Activated gamma-delta T cell treated with Interleukin-2 at 50 U/mL for 16 hours (primary cell): Measurements from ENCODE around the gene VPS13D.
"Not testable (repeated sequence)": the region's sequence is repeated elsewhere in the genome, so short reads cannot be mapped to it uniquely, and the experiment has no call there.

Experiments
- DNase-seq: peaks from one replicate; pipeline ENCODE4 v3.0.0-alpha.2; 2020

The VPS13D gene

DNA sequence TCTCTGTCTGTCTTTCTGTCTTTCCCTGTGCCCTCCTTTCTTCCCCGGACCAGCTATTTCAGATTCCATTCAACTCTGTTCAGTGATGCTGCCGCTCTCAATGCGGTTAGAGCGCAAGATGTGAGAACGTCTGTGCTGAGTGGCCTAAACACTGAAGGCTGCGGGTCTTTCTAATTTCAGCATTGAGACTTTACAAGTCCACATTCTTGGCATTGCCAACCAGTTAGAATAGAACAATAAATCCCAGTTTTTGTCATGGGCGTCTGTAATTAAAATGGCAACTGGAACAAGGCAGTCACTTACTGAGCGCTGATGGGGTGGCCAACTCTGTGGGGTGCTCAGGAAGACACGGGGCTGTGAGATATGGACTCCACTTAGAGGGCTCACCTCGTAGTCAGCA, 275.4 kb downstream of the VPS13D start:
- DNase-seq = no peak

DNA sequence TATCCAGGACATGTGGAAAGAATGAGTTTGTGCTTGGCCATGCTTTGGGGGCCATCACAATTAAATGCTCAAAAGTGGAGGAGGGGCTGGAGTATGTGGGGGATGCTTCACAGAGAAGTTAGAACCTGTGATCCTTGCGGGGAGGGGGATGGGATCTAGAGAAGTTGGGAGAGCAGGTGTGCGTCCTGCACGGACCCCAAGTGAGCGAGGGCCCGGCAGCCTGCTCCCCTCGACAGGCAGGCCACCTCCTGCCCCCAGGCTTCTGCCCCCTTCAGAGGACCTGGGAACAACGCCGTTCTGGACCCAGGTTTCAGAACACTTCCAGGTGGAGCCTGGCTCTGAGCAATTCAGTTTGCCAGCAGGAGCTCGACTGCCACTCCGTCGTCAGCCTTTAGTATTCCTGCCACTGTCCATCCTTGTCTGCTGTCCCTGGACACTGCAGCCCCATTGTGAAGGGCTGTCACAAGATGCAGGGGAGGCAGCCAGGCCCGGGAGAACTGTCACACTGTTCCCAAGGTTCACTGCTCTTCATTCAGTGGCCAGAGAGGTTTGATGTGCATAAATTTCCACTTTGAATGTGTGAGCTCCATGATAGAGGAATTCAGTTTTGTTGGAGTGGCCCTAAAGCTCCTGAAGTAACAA, 275.9 kb downstream of the VPS13D start:
- no peak for DNase-seq

DNA sequence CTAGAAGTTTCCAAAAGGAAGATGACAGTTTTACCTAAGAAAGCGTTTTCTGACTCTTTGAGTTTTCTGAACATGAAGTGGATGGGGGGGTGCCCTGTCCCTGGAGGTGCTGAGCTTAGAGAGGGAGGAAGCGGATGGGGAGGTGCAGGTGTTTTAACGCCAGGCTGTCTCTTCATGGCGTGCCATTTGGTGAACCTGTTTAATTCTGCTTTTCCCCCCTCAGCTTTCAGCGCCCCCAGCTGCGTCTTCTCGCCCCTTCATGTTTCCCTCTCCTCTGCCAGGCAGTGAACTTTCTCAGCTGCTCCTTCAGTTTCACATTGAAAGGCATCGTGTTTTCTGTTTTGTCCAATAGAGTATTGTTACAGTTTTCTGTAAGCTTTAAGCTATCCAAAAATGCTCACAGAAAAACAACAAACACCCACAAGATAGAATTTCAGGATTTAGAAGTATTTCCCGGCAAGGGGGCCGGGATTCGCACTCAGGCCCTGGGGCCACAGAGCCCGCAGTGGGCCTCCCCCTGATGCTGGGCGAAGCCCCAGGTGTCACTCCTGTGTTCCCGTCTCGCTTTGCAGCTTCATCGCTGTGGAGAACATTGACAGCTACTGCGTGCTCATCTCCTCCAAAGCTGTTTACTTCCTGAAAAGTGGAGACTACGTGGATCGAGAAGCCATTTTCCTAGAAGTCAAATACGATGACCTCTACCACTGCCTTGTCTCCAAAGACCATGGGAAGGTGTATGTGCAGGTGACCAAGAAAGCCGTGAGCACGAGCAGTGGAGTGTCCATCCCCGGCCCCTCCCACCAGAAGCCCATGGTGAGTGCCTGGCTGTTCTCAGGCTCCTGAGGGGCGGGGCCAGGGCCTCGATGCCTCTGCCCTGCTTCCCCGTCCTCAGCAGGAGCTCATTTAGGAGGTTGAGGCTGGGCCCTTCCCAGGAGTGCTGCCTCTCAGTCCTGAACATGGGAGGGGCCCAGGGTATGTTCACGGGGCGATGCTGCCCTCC, 276.8 kb downstream of the VPS13D start:
- no peak for DNase-seq

DNA sequence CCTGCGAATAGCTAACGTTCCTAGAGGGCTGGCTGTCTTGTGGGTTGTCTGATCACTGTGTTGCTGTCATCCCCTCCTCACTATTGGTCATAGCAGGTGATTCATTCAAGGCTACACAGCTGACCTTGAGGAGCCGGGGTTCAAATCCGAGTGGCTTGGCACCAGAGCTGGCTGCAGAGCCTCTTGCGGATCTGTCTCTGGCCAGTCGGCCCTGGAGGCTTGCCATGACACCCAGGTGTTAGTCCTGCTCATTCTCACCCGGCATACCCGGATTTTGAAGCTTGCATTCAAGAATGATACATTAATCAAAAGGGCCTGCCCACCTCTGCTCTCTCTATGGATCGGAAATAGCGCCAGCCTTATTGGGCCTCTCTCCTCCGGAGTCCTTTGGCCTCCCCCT, 277.8 kb downstream of the VPS13D start:
- no peak for DNase-seq

DNA sequence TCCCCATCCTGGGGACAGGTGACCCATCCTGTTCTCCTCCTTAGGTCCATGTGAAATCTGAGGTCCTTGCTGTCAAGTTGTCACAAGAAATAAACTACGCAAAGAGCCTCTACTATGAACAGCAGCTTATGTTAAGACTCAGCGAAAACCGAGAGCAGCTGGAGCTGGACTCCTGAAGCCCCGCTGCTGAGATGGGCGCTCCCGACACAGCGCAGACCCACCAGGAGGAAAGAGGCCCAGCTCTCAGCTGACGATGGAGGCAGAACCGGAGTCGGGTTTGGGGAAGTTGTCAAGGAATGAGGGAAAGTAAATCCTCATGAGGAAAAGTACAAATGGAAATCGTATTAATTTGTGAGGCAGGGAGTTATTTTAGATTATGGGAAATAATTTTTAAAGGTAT, 279.0 kb downstream of the VPS13D start:
- DNase-seq = no peak

DNA sequence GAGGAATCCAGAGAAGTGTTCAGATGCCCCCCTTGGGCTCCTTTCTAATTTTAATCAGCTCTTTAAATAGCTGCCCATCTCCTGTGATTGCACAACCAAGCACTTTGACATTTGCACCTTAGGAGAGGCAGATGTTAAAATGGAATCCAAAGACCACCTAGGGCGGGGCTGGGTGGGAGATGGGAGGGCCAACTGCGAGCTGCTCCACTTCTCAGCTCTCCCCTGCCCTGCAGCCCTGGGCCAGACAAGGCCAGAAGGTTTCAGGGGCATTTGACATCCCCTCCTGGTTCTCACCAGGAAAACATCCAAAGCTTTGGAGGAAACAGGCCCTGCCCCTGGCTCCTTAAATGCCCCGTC, 281.3 kb downstream of the VPS13D start:
- no peak for DNase-seq

DNA sequence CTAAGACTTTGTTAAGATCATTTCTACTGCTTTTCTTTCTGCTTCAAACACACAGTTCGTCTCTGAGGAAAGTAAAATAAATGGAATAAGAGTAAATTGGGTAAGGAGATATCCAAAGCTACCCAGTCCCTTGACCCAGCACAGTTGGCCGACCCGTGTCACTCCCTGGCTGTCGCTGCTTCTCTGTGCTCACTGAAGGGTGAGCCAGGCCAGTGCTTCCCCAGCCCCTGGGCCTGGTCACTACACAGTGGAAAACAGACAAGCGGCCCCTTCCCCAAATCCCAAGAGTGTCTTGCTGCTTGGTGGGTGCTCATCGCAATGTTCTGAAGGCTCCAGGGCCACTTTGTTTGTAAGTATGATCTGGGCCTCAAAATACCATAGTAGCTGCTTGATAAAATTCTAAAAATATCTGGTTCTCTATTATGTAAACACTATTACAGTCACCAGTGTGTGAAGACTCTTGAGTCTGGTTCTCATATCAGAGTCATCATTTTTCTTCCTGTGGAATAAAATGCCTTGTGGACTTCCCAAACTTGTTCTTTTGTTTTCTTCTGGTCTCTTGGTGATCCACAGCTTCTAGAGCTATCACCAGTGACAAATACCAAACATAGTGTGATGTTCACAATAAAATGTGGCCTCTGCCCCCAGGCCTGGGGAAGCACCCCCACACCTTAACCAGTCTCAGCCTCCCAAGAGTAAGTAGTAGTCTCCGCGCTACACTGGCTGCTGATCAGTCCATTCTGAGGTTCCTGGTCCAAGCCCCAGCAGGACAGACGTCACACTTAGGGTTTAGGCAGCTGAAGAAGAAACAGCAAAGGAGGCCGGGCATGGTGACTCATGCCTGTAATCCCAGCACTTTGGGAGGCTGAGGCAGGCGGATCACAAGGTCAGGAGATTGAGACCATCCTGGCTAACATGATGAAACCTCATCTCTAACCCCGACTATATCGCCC, 282.0 kb downstream of the VPS13D start:
- no peak for DNase-seq

DNA sequence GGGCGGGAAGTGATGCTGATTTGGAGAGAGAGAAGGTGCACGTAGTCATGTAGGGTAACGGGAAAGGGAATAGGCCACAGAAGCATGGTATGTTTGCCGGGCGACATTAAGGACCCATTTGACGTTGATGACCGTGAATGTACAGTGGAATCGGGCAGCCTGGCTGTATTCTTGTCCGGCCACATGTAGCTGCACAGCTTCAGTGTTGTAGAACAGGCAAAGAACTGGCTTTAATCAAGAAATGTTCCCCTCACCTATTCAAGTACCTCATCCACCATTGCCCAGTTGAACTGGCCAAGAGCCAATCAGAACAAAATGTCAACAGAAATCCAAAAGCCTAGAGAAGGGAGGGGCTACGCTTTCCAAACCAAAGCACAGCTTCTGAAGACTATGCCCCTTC, 283.4 kb downstream of the VPS13D start:
- DNase-seq = no peak

DNA sequence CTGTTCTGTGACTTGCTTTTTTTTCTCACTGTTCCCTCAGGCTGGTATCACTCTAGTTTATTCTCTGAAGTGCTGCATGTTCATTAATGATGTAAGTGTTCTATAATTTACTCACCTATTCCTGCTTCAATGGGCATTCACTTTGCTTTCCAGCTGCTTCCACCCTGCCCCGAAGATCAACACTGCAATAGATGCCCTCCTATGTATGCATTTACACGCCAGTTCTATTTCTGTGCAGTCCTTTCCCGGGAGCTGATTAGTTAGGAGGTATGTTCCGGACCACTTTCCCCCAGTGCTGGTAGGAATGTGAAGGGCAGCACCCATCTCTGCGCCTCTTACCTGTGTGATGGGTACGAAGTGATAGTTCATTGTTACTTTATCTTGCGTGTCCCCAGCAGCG, 284.8 kb downstream of the VPS13D start:
- no peak for DNase-seq

DNA sequence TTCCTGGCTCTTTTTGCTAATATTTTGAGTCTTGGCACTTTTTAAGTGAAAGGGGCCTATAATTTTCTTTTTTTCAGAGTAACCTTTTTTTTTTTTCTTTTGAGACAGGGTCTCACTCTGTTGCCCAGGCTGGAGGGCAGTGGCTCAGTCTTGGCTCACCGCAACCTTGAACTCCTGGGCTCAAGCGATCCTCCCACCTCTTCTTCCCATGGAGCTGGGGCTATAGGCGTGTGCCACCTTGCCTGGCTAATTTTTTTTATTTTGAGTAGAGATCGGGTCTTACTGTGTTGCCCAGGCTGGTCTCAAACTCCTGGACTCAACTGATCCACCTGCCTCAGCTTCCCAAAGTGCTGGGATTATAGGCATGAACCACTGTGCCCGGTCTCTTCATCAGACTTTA, 285.4 kb downstream of the VPS13D start:
- no peak for DNase-seq

DNA sequence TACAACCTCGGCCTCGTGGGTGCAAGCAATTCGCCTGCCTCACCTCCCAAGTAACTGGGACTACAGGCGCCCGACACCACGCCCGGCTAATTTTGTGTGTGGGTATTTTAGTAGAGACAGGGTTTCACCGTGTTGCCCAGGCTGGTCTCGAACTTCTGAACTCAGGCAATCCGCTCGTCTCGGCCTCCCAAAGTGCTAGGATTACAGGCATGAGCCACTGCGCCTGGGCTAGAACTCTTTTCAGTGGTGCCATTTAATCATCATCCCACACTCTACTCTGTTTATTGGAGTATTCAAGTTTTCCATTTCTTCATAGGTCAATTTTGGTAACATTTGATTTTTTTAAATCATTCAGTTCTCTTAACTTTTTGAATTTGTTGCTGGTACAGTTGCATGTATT, 286.9 kb downstream of the VPS13D start:
- no peak for DNase-seq

DNA sequence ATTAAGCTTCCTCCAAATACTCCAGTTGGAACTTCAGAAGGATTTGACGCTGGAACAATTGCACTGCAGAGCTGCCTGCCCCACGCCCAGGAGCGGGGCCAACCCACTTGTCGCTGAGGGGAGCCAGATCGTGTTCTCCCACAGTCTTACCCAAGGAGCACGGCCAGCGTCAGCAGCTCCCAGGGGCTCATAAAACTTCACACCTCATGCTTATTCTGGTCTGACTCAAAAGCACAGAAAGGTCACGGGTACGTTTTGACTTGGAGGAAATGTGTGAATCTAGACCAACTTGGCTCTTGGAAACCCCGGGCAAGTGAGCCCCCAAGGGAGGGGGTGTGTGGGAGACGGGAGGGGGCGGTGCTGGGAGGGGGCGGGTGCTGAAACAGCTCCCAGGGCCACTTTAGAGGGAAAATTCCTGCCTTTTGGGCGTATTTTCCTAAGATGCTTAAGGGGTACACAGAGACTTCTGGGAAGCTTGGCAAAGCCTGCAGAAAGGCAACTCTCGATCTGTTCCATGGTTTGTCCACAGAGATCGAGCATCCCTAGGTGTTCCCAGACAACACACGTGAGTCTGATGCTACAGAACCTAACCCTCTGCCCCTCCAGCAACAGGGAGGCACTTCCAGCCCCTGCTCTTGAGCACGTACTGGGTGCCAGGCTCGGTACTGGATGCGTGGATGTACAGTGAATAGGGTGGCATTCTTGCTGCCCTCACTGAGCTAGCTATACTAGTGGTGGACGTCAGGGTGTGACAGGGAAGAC, 289.3 kb downstream of the VPS13D start:
- no peak for DNase-seq

DNA sequence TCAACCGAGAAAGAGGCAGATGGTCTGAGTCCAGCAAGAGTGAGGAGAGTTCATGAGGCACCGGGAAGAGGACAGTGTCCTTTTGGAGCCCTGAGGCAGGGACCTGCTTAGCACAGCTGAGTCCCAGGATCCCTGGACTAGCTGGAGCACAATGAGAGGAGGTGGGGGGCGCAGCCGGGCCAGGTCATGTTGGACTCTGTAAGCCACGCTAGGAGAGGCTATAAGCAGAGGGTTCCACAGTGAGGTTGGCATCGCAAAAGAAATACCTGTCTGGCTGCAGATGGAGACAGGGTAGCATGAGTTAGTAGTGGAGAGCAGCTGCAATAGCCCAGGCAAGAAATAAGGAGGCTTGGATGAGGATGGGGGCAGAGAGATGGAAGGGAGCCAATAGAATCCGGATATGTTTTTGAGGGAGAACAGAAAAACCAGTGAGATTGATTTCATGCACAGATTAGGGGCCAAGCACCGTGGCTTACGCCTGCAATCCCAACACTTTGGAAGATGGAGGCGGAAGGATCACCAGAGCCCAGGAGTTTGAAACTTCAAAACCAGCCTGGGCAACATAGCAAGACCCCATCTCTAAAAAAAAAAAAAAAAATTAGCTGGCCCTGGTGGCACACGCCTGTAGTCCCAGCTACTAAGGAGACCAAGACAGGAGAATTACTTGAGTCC, 290.0 kb downstream of the VPS13D start:
- no peak for DNase-seq

DNA sequence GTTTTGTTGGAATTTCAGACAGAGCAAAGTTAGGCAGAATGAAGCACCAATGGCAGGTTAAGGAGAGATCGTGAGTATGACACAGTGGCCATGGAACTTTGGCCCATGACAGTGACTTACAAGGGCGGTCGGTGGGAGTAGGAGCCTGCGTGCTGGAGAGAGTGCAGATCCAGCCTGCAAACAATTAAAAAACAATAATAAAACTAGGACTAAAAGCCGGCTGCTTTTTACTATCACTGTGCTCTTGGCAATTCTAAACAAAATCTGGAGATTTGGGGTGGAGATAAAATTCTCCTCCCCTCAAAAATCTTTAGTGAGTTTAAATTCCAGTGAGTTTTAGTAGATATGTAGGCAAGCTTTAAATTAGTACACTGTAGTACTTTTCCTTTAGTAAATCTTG, 291.3 kb downstream of the VPS13D start:
- no peak for DNase-seq

DNA sequence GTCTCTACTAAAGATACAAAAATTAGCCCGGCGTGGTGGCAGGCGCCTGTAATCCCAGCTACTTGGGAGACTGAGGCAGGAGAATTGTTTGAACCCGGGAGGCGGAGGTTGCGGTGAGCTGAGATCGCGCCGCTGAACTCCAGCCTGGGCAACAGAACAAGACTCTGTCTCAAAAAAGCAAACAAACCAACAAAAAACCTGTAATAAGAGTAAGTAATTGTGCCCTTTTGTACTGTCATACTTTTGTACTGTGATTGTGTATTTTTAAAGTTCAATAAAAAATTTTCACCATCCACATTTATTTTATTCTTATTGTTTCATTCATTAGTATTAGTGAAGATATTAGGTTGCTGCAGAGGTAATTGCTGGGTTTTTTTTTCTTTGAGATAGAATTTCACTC, 292.9 kb downstream of the VPS13D start:
- DNase-seq = not testable (repeated sequence)

DNA sequence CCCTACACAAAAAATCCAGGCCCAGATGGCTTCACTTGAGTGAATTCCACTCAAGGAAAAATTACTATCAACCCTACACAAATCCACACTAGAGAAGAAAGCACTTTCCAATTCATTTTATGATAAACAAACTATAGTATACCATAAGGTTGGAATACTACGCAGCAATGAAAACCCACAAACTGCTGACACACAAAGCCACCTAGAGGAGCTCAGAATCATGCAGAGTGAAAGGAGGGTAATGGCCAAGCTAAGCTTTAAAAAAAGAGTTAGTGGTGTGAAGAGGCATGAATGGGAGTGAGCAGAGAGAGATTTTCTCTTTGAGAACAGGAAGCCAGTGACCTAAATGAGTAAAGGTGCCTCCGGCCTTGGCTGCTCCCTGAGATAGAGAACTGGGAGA, 294.4 kb downstream of the VPS13D start:
- no peak for DNase-seq

DNA sequence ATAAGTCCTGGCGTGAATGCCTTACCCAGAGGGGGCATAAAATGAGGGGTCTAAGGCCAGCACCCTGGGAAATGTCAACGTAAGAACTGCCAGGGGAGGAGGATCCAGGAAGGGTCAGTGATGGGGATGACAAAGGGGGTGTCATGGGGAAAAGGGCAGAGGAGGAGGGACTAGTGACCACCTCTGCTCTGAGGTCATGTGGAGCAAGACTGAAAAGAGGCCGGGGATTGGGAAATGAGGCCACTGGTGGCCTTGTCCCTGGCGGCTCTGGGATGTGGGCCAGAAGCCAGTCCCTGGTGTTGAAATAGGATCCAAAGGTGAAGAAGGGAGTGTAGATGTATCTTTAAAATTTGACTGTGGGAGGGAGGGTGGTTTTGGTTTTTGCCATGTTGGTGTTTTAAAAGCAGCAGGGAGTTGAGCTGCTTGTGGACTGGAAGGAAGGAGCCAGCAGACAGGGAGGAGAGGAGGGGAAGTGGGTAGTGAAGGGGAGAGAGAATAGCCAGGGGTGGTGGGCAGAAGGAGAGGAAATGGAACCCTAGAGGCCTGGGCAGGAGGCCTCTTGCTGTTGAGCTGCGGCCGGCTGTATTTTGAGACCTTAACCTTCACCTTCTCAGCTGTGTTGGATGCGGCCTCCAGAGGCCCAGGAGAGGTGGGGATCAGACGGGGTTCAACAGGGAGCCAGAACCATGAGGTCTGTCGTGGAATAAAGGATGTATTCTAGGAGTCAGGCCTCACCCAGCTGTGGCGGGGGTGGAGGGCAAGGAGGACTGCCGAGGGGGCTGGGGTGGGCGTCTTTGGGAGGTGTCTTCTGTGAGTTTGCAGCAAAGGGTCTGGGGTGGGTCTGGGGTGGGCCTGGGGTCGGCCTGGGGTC, 295.7 kb downstream of the VPS13D start:
- DNase-seq = no peak

DNA sequence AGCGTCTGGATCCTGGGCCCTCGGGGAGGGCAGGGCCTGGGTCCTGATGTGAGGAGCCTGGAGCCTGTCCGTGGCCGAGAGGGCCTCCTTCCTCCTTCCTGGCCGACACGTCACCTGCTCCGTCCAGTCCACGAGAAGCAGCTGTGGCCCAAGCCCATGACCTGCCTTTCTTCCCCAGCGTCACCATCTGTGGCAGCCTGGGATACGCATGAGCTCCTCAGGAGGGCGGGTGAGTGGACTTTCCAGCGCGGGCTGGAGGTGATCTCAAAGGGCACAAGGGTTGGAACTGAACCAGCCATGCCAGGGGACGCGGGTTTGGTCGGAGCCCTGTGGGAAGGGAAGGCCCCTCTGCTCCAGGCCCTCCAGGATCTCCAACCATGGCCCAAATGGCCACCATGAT, 297.7 kb downstream of the VPS13D start:
- DNase-seq = no peak

DNA sequence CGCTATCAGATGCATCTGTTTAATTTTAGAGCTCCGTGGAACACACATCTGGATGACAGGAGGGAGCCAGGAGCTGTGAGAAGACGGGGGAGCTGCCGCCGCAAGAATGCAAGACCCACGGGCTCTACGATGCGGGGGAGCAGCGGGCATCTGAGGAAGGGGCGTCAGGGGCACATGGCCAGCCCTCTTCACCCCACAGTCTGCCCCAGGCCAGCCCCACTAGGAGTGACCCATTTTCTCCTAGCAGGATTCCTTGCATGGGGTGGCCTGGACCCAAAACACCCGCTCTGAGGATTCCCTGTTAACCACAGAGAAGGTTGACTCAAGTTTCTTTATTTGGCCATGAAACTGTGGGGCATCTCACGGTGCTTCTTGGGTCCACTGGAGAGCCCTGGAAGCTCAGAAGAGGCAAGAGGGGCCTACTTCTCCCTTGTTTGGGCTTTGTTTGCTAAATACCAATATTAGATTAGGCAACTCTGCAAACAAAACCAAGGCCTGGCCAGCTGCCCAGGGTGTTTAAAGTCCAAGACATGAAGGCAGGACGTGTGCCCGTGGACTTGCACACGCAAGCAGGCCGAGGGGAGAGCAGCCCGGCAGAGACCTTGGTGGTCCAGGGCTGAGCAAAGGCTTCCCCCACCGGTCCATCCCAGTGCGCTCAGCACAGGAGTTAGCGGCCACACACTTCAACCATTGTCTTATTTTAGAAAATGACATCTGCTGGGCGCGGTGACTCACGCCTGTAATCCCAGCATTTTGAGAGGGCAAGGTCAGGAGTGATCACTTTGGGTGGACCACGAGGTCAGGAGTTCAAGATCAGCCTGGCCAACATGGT, 298.4 kb downstream of the VPS13D start:
- no peak for DNase-seq

DNA sequence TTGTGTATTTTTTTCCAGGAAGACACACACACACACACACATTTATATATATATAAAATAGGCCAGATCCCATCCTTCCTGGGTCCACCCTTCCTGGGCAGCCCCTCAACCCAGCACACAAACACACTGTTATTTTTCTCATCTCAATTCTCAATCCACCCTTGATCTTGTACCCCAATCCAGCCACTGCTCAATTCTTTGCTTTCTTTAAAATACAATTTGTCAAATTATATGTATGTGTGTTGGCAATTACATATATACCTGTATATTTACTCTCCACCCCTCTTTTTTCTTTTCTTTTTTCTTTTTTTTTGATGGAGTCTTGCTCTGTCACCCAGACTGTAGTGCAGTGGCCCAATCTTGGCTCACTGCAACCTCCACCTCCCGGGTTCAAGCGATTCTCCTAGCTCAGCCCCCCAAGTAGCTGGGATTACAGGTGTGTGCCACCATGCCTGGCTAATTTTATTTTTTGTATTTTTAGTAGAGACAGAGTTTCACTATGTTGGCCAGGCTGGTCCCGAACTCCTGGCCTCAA, 299.9 kb downstream of the VPS13D start:
- DNase-seq = no peak
